HL-60/S4 treated with retinoic acid at 250 ng/mL for 4 days and 3 days (cell line): ENCODE results near the gene RPL35A.
"Not testable (repeated sequence)": the region's sequence is repeated elsewhere in the genome, so short reads cannot be mapped to it uniquely, and the experiment has no call there.

ENCODE experiments used
- in situ Hi-C: fragments of 300-500 bp; cut with MboI; formaldehyde crosslinking; loops from 2 replicates; pipeline ENCODE4 v1.7.0; 2022; ENCODE audit warnings: low sequenced_read_pairs

The RPL35A gene

DNA sequence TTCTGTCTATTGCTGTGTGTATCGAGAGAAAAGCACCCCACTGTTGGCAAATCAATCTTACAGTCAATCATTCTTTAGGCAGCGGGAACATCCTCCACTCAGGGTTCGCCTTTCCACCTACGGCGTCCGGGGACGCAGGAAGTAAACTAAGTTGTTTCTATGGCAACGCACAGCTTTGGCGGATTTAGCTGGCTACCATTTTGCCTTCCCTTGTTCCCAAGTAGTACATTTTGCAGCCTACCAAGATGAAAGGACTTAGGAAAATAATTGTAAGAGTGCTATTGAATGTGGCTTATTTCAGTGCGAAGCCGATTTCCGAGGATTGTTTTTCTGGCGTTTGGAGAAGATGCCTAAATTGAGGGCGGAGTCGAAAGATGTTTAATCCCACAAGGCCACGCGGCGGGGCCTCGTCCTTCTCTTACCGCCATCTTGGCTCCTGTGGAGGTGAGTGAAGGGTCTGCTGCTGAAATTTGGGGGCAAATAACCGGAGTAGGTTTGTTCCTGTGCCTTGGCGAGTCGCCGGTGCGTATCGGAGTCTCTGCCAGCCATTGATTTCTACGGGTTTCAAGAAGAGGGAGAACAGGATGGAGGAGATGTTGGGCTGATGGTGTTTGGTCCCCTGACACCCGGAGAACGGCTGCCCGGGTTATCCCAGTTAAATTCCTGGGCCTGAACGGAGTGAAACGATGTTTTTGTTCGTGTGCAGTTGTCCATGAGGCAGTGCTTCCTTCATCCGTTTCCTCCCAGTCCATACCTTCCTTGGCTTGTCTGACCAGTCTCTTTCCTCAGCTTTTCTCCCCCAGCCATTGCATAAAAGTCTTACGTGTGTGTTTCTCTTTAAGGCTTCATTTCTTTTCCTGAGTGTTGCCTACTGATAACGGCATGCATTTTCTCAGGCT lies at the start of gene RPL35A:
Gene RPL35A (plus strand): TSS at position 413 of the 899 bp plus-strand sequence. CDS start 778 bp downstream, outside the sequence.
- in situ Hi-C loops = no loop called here

DNA sequence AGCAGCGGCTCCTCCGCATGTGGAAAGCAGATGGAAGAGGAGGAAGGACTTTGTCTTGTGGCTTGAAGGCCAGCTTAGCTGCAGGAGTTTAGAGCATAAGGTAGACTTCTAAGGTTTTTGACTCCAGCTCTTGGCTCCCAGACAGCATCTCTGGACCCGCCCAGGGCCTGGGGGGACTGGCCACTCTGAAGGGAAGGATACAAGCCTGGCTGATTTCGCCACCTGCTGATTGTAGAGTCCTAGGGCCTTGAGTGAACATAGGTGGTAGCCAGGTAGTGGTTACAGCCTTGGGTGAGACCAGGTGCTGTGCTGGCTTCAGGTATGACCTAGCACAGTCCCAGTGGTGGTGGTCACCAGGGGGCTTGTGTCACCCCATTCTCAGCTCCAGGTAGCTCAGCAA lies 48.4 kb upstream of the RPL35A start:
- in situ Hi-C loops = no loop called here

DNA sequence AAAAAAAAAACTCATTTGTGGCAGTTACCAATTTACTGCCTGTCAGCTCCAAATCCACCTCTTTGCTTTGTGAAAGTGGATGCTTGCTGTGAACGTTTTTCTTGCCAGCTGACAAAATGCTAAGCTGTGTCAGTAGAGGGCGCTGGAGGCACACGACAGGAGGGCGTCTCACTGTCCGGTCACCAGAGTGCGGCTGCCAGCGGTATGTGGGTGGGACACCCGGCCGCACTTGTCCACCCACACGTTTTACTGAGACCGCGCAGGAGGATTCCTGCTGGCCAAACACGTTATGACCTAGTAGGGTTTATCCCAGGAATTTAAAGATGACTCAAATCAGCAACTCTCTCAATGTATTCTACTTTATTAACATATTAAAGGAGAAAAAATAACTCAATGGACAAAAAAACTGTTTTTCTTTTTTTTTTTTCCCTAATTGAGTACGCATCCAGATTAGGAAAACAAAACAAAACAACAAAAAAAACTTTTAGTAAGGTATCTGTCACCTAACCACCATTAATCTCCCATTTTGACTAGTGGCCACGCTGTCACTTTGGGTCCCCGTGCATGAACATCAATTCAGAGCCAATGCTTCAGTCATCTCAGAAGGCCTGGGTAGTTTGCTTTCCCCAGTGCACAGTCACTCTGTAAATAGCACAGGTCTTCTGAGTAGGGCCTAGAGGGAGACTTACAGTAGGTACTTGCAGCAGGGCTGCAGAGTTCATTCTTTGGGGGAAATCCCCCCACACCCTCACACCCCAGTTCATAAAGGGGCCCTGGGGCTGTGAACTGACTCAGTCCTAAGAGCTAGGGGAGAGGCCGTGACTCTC lies 43.8 kb upstream of the RPL35A start:
- in situ Hi-C loops = no loop called here

DNA sequence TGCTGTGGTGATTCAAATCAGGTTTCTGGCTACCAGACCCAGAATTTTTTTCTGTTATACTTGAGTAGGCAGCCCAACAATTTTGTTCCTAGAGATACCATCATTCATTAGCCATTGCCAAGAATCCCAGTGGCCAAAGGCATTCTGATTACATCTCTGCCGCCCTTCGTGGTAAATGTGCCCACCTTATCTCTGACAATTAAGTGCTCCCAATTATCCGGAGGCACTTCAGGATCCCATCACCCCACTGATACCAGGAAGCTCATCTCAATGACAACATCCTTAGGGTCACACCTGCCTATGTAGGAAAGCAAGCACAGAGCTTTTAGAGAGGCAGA lies 43.2 kb upstream of the RPL35A start:
- in situ Hi-C loops = no loop called here

DNA sequence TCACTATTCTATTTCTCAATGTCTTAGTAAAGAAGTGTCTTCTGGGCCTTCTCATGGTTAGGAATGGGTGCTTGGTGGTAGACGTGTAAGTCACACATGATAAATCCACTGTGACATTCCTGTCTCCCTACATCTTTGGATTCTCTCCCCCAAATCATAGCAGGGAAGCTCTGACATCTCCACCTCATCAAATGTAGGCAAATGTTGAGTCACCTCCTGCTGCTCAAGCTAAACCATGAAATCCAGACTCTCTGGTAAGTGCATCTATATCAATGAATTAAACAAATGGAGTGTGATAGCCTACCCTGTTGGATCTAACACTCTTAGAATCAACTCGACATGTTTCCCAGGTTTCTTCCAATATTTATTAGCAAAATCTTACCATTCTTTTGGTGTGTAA lies 42.8 kb upstream of the RPL35A start:
- in situ Hi-C loops = no loop called here

DNA sequence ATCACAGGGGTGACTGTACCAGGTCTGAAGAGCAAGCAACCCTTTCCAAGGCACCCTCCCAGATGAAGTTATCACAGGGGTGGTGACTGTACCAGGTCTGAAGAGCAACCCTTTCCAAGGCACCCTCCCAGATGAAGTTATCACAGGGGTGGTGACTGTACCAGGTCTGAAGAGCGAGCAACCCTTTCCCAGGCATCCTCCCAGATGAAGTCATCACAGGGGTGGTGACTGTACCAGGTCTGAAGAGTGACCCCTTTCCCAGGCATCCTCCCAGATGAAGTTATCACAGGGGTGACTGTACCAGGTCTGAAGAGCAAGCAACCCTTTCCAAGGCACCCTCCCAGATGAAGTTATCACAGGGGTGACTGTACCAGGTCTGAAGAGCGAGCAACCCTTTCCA lies 41.4 kb upstream of the RPL35A start:
- in situ Hi-C loops = not testable (repeated sequence)

DNA sequence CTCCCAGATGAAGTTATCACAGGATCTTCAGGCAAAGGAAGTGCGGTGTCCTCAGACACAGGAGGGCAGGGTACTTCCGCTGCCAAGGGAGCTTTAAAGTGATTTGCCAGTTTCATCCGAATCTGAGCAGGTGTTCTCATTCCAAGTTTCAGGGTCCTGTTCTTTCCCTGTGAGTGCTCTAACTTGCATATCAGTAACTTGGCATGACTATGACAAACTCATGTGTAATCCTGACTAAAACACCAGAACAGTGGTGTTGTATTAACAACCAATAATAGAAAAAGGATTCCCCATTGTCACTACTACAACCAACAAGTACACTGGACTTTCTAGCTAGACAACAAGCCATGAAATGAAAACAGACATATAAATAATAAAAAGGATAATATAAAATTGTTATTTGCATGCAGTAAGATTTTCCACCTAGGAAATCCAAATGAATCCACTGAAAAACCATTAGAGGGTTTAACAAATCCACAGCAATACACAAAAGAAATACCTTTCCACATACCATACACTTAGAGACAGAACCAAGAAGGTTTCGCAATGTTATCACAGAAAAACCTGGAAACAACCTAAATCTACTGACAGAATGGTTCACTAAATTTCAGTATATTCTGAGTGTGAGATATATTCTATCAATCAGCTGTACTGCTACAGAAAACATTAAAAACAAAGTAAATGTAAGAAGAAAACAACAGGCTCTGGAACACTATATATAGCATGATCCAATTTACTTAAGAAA lies 40.9 kb upstream of the RPL35A start:
- in situ Hi-C loops = no loop called here

DNA sequence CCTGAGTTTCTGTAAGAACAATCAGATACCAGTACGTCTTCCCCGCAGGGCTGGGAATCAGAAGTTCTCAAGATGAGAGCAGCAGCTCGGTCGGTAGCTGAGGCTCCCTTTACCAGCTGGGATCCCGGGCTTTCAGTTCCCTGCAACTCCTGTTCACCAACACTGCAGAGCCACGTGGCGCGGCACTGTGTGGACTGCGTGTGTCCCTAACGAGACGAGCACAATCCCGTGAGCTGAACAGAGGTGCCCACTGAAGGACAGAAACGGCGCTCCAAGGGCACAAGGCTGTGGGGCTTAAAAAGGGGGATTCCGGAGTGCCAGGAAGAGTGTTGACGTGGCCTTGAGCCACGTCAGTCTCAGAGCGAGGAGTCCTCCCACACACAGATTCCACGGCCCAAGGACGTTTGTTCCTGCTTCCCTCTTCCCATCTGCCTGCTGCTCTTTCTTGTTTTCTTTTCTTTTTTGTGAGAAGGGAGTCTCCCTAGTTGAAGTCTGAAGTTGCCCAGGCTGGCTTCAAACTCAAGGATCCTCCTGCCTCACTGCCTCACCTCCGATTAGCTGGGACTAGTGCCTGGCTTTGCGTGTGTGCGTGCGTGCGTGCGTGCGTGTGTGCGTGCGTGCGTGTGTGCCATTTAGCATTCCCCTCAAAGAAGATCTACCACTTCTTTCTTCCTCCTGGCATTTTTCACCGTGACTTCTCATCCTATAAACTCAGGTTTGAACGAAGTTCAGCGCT lies 37.1 kb upstream of the RPL35A start:
- in situ Hi-C loops = no loop called here

DNA sequence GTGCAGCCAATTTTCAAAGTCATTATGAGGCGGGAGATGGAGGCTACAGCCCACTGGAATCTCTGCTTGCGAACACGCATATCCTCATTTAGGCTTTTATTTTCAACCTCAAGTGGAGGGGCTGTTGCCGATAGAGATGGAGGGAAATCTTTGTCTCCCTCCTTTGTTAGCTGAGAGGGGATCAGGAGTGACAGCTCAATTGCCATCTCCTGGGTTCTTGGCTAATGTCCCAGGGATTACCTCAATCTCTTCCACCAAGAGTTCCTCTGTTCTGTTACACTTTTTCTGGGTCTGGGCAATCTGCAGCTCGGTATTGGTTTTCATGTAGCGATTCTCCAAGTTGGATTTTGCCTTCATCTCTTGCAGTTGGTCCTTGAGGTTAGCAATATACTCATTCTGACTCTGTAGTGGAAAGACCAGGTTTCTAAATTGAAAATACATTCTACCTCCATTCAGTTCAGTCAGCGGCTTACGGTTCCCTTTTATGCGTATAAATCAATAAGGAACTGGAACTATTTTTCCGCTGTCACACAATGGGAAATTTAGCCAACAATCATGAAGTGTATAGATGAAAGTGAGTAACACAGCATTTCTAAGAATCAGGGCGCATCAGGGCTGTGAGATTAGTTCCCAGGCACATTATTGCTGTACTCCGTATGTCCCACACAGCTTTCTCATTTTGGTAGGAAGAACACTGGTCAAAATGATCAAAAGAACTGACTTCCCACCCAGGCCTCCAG lies 36.2 kb upstream of the RPL35A start:
- in situ Hi-C loops = no loop called here

DNA sequence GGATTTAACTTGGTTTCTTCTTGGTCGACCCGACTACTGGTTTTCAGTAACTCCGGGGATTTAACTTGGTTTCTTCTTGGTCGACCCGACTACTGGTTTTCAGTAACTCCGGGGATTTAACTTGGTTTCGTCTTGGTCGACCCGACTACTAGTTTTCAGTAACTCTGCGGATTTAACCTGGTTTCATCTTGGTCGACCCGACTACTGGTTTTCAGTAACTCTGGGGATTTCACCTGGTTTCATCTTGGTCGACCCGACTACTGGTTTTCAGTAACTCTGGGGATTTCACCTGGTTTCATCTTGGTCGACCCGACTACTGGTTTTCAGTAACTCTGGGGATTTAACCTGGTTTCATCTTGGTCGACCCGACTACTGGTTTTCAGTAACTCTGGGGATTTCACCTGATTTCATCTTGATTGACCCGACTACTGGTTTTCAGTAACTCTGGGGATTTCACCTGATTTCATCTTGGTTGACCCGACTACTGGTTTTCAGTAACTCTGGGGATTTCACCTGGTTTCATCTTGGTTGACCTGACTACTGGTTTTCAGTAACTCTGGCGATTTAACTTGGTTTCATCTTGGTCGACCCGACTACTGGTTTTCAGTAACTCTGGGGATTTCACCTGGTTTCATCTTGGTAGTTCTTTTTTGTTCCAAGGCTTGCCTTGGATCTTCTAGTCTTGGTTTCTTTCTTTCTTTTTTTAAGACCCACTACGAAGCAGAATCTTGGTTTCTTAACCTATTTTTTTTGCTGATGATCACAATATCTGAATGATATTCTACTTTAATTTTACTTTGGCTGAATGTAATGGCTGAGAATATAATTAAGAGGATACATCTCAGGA lies 28.3 kb upstream of the RPL35A start:
- in situ Hi-C loops = not testable (repeated sequence)

DNA sequence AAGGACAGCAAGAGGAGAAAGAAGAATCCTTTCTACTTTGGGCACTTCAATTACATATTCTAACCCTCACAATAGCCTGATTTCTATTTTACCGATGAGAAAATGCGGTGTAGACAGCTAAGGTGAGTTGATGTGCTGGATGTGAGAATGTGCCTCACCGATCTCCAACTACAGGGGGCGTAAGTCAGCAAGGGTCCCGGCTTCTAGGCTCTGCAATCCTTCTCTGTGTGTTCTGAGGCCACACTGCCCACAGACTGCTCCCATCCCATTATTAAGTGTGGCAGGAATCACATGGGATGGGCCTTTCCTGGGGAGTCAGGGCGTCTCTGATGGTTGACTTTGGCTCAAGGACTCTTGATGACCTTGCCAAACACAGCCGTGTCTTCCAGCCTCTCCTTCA lies 23.6 kb upstream of the RPL35A start:
- in situ Hi-C loops = no loop called here

DNA sequence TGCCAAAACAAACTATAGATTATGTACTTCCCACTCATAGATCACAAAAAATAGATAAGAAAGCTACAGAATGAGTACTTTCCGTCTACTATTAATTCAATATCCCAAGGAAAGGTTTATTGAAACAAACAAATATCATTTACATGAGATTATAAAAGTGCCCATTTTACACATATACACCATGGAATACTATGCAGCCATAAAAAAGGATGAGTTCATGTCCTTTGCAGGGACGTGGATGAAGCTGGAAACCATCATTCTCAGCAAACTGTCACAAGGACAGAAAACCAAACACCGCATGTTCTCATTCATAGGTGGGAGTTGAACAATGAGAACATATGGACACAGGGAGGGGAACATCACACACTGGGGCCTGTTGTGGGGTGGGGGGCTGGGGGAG lies 22.4 kb upstream of the RPL35A start:
- in situ Hi-C loops = not testable (repeated sequence)

DNA sequence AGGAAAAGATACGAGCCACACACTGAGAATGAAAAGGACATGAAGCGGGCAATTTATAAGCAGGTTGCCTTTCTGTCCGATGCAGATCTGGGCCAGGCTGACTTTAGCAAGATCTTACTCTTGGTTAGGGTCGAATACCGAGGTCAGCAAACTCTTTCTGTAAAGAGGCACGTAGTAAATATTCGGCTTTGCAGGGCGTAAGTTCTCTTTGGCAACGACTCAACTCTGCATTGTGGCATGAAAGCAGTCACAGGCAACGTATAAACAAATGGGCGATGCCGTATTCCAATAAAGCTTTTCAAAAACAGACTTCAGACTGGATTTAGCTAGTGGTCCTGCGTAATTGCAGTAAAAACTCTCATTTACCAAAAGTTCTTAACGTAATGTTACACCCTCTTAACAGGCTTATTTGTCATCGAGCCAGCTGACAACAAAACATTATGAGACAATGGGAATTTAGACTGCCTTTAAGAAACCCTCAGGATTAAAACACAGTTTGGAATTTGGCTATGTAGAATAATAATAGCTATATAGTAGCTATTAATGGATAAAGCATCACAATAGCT lies 13.1 kb upstream of the RPL35A start:
- in situ Hi-C loops = no loop called here

DNA sequence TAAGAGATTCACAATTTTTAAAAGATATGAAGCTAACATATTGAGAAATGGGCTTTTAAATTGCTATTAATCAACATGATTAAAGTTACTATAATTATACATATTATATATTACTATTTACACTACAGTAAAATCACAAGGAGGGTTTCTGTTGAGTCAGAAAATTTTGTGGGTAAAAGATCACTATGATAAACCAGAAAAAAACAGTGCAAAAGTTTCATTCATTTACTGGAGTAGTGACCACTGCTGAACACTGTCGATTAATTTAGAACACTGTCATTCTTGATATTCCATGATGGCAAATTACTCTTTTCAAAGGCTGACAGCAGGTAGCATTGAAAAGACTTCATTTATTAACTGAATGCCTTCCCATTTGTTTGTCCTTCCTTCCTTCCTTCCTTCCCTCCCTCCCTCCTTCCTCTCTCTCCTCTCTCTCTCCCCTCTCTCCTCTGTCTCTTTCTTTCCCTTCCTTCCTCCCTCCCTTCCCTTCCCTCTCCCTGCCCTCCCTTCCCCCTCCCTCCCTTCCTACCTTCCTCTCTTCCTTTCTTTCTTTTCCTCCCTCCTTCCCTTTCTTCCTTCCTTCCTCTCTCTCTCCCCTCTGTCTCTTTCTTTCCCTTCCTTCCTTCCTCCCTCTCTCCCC lies 9.1 kb upstream of the RPL35A start:
- in situ Hi-C loops = no loop called here

DNA sequence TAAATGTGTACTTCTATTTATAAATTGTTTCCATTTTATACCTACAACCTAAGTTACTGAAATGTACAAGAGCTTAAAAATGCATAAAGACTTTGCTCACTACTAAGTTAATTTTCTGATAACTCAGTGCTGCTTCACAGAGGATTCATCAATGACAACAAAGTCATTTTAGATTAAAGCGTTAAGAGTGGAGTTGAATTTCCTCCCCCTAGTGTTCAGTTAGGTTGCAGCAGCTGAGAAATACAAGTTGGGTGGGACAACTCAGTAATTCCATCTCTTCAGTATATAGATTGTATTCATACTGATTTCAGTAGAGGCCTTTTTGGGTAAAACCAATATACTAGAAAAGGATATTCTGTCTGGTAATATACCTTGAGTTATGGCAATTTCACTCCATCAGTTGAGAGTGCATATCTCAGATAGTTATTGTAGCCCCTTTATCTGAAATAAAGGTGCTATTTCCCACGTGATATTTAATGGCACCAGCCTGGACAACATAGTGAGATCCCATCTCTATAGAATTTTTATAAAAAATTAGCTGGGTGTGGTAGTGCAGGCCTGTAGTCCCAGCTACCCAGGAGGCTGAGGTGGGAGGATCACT lies 6.9 kb upstream of the RPL35A start:
- in situ Hi-C loops = no loop called here

DNA sequence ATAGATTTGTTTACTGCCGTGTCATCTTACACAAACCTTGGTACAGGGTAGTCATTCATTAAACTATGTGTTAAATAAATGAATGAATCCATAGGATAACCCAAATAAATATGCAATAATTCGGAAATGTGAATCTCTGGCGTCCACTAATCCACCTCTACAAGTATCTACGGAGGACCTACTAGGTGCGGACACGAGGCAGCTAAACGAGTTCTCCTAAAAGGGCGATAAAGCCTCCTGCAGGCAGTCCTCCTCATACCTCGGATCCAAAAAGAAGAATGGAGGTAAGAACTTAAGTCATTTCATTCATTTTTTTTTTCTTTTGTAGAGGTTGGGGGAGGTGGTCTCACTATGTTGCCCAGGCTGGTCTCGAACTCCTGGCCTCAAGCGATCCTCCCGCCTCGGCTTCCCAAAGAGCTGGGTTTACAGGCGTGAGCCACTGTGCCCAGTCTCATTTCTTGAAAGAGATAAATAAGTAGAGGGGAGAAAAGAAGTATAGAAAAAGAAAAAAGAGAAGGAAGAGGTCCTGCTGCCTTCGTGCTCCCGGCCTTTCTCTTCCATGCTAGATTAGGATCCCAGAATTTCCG lies 706 bp upstream of the RPL35A start:
- in situ Hi-C loops = no loop called here

DNA sequence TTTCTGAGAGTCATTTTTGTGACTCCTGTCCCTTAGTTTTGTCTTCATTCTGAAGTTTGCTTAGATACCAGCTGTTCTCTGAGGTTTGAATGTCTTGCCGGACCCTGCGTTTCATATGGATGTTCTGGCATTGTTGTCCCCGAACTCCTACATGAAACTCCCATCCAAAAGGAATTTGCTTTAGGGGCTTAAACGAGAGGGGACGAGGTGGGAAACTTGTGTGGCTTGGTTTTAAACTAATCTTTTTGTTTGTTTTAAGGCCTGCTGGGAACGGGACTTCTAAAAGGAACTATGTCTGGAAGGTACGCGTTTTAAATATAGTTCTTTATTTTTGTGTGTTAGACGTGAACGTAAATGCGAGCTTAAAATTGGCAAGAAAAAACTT lies 679 bp downstream of the RPL35A start:
- in situ Hi-C loops = no loop called here
